HEK293T (cell line): ENCODE measurements around the gene ATF7IP.

ENCODE experiments used
- CTCF ChIA-PET: fragments of 350-600 bp; formaldehyde crosslinking; extraction: SDS; loops from one replicate; lab custom pipeline; 2021; ENCODE audit warnings: antibody characterized with exemption, inconsistent platforms; lab: Yijun Ruan, JAX
- POLR2A ChIA-PET: fragments of 350-600 bp; formaldehyde crosslinking; extraction: SDS; loops from one replicate; lab custom pipeline; 2020; ENCODE audit warnings: antibody characterized with exemption, inconsistent platforms; lab: Yijun Ruan, JAX
- DNase-seq: peaks from one replicate; pipeline ENCODE4 v3.0.0; 2012; ENCODE audit warnings: mixed read lengths; ENCODE audit errors: extremely low spot score
- ARNT ChIP-seq: fragments of 450-650 bp; IDR thresholded peaks from 2 replicates; pipeline ENCODE4 v1.6.1; 2017; ENCODE audit warnings: mild to moderate bottlenecking
- BHLHE40 ChIP-seq: fragments of 450-650 bp; IDR thresholded peaks from 2 replicates; pipeline ENCODE4 v1.6.1; 2016; ENCODE audit warnings: mild to moderate bottlenecking, moderate library complexity, borderline replicate concordance
- CTBP1 ChIP-seq: fragments of 450-650 bp; IDR thresholded peaks from 2 replicates; pipeline ENCODE4 v1.6.1; 2016; ENCODE audit warnings: borderline replicate concordance
- ELF4 ChIP-seq: fragments of 450-650 bp; IDR thresholded peaks from 2 replicates; pipeline ENCODE4 v1.6.1; 2017; ENCODE audit warnings: antibody characterized with exemption
- FOXA1 ChIP-seq: fragments of 450-650 bp; IDR thresholded peaks from 2 replicates; pipeline ENCODE4 v1.6.1; 2016; ENCODE audit warnings: mild to moderate bottlenecking
- FOXK2 ChIP-seq: fragments of 450-650 bp; IDR thresholded peaks from 2 replicates; pipeline ENCODE4 v1.6.1; 2016; ENCODE audit warnings: mild to moderate bottlenecking
- FOXM1 ChIP-seq: fragments of 450-650 bp; IDR thresholded peaks from 2 replicates; pipeline ENCODE4 v1.6.1; 2017; ENCODE audit warnings: mild to moderate bottlenecking, borderline replicate concordance
- HDGF ChIP-seq: fragments of 450-650 bp; IDR thresholded peaks from 2 replicates; pipeline ENCODE4 v1.6.1; 2017; ENCODE audit warnings: antibody characterized with exemption, borderline replicate concordance
- L3MBTL2 ChIP-seq: fragments of 450-650 bp; conservative IDR thresholded peaks from 2 replicates; pipeline ENCODE4 v1.6.1; 2016; ENCODE audit warnings: mild to moderate bottlenecking
- LEF1 ChIP-seq: fragments of 450-650 bp; IDR thresholded peaks from 2 replicates; pipeline ENCODE4 v1.6.1; 2017; ENCODE audit warnings: mild to moderate bottlenecking, borderline replicate concordance
- NFRKB ChIP-seq: fragments of 450-650 bp; IDR thresholded peaks from 2 replicates; pipeline ENCODE4 v1.6.1; 2016; ENCODE audit warnings: mild to moderate bottlenecking, moderate library complexity
- SP1 ChIP-seq: fragments of 450-650 bp; IDR thresholded peaks from 2 replicates; pipeline ENCODE4 v1.6.1; 2017
- SUZ12 ChIP-seq: fragments of 450-650 bp; IDR thresholded peaks from 2 replicates; pipeline ENCODE4 v1.6.1; 2016; ENCODE audit warnings: mild to moderate bottlenecking
- TARDBP ChIP-seq: fragments of 450-650 bp; IDR thresholded peaks from 2 replicates; pipeline ENCODE4 v1.6.1; 2016
- ZNF384 ChIP-seq: fragments of 450-650 bp; IDR thresholded peaks from 2 replicates; pipeline ENCODE4 v1.6.1; 2016
- TF ChIP-seq, protein P1 (sequence below): fragments of 450-650 bp; IDR thresholded peaks from 2 replicates; pipeline ENCODE4 v1.6.1; 2016

The ATF7IP gene

DNA sequence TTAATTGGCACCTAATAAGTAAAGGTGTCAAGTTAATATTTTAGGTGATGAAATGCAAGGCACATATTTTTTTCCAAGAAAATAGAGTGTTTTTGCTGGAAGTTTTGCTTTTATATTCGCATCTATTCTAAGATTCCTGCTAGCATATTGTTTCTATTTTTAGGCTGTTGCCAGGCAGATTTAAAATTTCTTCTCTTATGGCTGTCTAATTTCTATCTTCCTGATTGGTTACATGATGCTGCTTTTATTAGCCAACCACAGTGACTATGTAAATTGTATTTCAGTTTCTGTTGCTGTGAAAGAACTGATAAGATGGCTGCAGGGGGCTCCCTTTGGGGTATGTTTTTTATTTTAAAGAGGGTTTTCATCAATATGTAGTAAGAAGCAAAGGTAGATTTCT lies 42.7 kb downstream of the ATF7IP start:
- CTCF ChIA-PET, result no interaction called here
- DNase-seq, result no peak
- POLR2A ChIA-PET, result no interaction called here
- TF ChIP-seq TARDBP, result no peak
- no peak for TF ChIP-seq L3MBTL2
- TF ChIP-seq FOXA1, result no peak
- TF ChIP-seq ZNF384, result no peak
- no peak for TF ChIP-seq CTBP1
- TF ChIP-seq HDGF, result no peak
- TF ChIP-seq ARNT, result no peak
- TF ChIP-seq BHLHE40, result no peak
- no peak for TF ChIP-seq SP1
- TF ChIP-seq ELF4, result no peak
- TF ChIP-seq, protein P1, sequence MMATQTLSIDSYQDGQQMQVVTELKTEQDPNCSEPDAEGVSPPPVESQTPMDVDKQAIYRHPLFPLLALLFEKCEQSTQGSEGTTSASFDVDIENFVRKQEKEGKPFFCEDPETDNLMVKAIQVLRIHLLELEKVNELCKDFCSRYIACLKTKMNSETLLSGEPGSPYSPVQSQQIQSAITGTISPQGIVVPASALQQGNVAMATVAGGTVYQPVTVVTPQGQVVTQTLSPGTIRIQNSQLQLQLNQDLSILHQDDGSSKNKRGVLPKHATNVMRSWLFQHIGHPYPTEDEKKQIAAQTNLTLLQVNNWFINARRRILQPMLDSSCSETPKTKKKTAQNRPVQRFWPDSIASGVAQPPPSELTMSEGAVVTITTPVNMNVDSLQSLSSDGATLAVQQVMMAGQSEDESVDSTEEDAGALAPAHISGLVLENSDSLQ, result no peak
- TF ChIP-seq SUZ12, result no peak

- POLR2A ChIA-PET, result no interaction called here
- CTCF ChIA-PET, result no interaction called here
- TF ChIP-seq LEF1 (no peak), NFRKB (no peak), ZNF384 (no peak), FOXK2 (no peak), SUZ12 (no peak), BHLHE40 (no peak), ARNT (no peak), CTBP1 (no peak), SP1 (no peak), HDGF (no peak), FOXM1 (no peak), L3MBTL2 (no peak), TARDBP (no peak), ELF4 (no peak)
- no peak for DNase-seq
Observed at GRCh38 chr12:14410177-14410576, 44.7 kb downstream of the ATF7IP start.

GRCh38 chr12:14410841-14411569 lies 45.5 kb downstream of the ATF7IP start:
- ChIA-PET CTCF (no interaction called here), POLR2A (no interaction called here)
- TF ChIP-seq ARNT (no peak), BHLHE40 (no peak), FOXK2 (no peak), SUZ12 (no peak), TARDBP (no peak), CTBP1 (no peak), NFRKB (no peak), FOXM1 (no peak), SP1 (no peak), FOXA1 (no peak), ELF4 (no peak), LEF1 (no peak), ZNF384 (no peak), HDGF (no peak), L3MBTL2 (no peak)
- TF ChIP-seq, protein P1, result no peak
- DNase-seq, result no peak

DNA sequence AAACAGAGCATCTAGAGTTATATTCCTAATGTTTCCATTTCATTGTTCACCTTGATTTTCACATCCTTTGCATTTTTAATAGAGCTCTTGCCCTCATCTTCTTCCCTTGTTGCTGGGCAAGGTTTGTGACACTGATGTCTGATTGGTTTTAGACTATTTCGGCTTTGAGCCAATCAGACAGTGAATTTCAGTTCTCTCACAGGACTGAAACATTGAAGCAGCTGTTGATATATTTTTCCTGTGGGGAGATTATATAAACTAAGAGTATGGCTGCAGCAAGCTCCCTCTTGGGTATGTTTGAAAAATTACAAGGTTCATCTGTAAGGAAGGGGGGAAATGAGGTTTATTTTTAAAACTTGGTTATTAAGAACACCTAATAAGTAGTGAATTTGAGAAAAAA lies 51.2 kb downstream of the ATF7IP start:
- TF ChIP-seq ELF4 (no peak), FOXA1 (no peak), NFRKB (no peak), L3MBTL2 (no peak), LEF1 (no peak), ZNF384 (no peak), HDGF (no peak), FOXK2 (no peak), CTBP1 (no peak), SP1 (no peak), SUZ12 (no peak), BHLHE40 (no peak), TARDBP (no peak), ARNT (no peak), FOXM1 (no peak)
- TF ChIP-seq, protein P1, result no peak
- peak; percentile 34 for DNase-seq
- POLR2A ChIA-PET, result interaction anchor here (0.8 kb wide), 2 partner anchors 51 to 354 kb away, joined by 4 read pairs; partner anchors contain the start of gene ATF7IP
- CTCF ChIA-PET, result interaction anchor here (1.9 kb wide), 1 partner anchor 51 kb away, joined by 5 read pairs; the partner anchor contains the start of gene ATF7IP

GRCh38 chr12:14417715-14418114 lies 52.2 kb downstream of the ATF7IP start:
- peak; percentile 42 for DNase-seq
- ChIA-PET POLR2A (no interaction called here), CTCF (interaction anchor here (0.6 to 1.9 kb wide), 2 partner anchors 52 to 154 kb away, joined by 5 to 10 read pairs; partner anchors contain the start of gene ATF7IP)
- TF ChIP-seq FOXM1 (no peak), L3MBTL2 (no peak), ELF4 (no peak), LEF1 (no peak), HDGF (no peak), NFRKB (no peak), FOXK2 (no peak), BHLHE40 (no peak), CTBP1 (no peak), ARNT (no peak), FOXA1 (no peak), SP1 (no peak), SUZ12 (no peak), ZNF384 (no peak), TARDBP (no peak)
- TF ChIP-seq, protein P1, result no peak
